Neural cell (in vitro differentiated cells): ENCODE results near the gene CD83. TPM values are rescaled to one million over a fixed set of nuclear protein-coding genes. Genes with fewer than 3 reads are reported as not detected.

Experiments
- H2AFZ ChIP-seq: fragments of 200-600, 300-800 bp; sonication (generic), shearing (Covaris generic); 2 replicates; pipeline ENCODE4 v1.6.0; 2014; ENCODE audit warnings: low read depth, mild to moderate bottlenecking, antibody characterized with exemption, low read length, moderate library complexity
- H3F3A ChIP-seq: fragments of 200-600 bp; shearing (Covaris generic); 2 replicates; pipeline ENCODE4 v1.6.1; 2016; ENCODE audit warnings: mild to moderate bottlenecking, moderate library complexity, mixed read lengths, antibody characterized with exemption, low read length; ENCODE audit not compliant: insufficient read depth, poor library complexity, severe bottlenecking
- H3K27ac ChIP-seq: fragments of 200-600, 300-800 bp; sonication (generic), shearing (Covaris generic); 2 replicates; pipeline ENCODE4 v1.5.1; 2014; ENCODE audit warnings: mild to moderate bottlenecking, low read length, moderate library complexity
- H3K27me3 ChIP-seq: fragments of 300-800, 200-600 bp; sonication (generic), shearing (Covaris generic); 2 replicates; pipeline ENCODE4 v1.6.0; 2014; ENCODE audit warnings: mild to moderate bottlenecking, low read depth, low read length, moderate library complexity; ENCODE audit not compliant: insufficient read depth
- H3K36me3 ChIP-seq: fragments of 300-800, 200-600 bp; sonication (generic), shearing (Covaris generic); 2 replicates; pipeline ENCODE4 v1.5.1; 2014; ENCODE audit warnings: mild to moderate bottlenecking, antibody characterized with exemption, low read length, moderate library complexity; ENCODE audit not compliant: insufficient read depth
- H3K4me2 ChIP-seq: fragments of 300-800, 200-600 bp; sonication (generic), shearing (Covaris generic); 2 replicates; pipeline ENCODE4 v1.6.0; 2014; ENCODE audit warnings: mild to moderate bottlenecking, low read length
- H3K4me3 ChIP-seq: fragments of 300-800, 200-600 bp; sonication (generic), shearing (Covaris generic); 2 replicates; pipeline ENCODE4 v1.5.1; 2014; ENCODE audit warnings: mild to moderate bottlenecking, low read length, moderate library complexity
- H3K79me2 ChIP-seq: fragments of 200-600 bp; shearing (Covaris generic); replicated peaks from 2 replicates; pipeline ENCODE4 v1.6.0; 2014; ENCODE audit warnings: mild to moderate bottlenecking, low read length, moderate library complexity; ENCODE audit not compliant: insufficient read depth
- H3K9ac ChIP-seq: fragments of 300-800, 200-600 bp; sonication (generic), shearing (Covaris generic); 2 replicates; pipeline ENCODE4 v1.6.1; 2016; ENCODE audit warnings: mild to moderate bottlenecking, low read length, mixed read lengths
- H3K9me2 ChIP-seq: fragments of 200-600 bp; shearing (Covaris generic); 2 replicates; pipeline ENCODE4 v1.6.1; 2016; ENCODE audit warnings: mild to moderate bottlenecking, low read length, mixed read lengths; ENCODE audit not compliant: insufficient read depth
- H3K9me3 ChIP-seq: fragments of 200-600, 300-800 bp; sonication (generic), shearing (Covaris generic); 2 replicates; pipeline ENCODE4 v1.6.1; 2016; ENCODE audit warnings: mild to moderate bottlenecking, mixed run types, low read length, moderate library complexity, mixed read lengths
- H4K20me1 ChIP-seq: fragments of 200-600 bp; shearing (Covaris generic); 2 replicates; pipeline ENCODE4 v1.6.1; 2016; ENCODE audit warnings: mild to moderate bottlenecking, mixed run types; ENCODE audit not compliant: insufficient read depth
- CTCF ChIP-seq: fragments of 450-650 bp; IDR thresholded peaks from 2 replicates; pipeline ENCODE4 v1.5.1; 2014; ENCODE audit warnings: antibody characterized with exemption, mild to moderate bottlenecking, moderate library complexity; ENCODE audit not compliant: poor library complexity, severe bottlenecking
- EP300 ChIP-seq: fragments of 450-650 bp; conservative IDR thresholded peaks from 2 replicates; pipeline ENCODE4 v1.6.1; 2014; ENCODE audit warnings: antibody characterized with exemption, mild to moderate bottlenecking, moderate library complexity; ENCODE audit not compliant: poor library complexity, severe bottlenecking
- EZH2 ChIP-seq: fragments of 200-600, 300-800 bp; shearing (Covaris generic), sonication (generic); IDR thresholded peaks from 2 replicates; pipeline ENCODE4 v1.6.1; 2014; ENCODE audit warnings: antibody characterized with exemption, low read length, borderline replicate concordance, mild to moderate bottlenecking; ENCODE audit not compliant: insufficient read depth, poor library complexity, severe bottlenecking
- MXI1 ChIP-seq: fragments of 450-650 bp; conservative IDR thresholded peaks from 2 replicates; pipeline ENCODE4 v1.6.1; 2014; ENCODE audit warnings: antibody characterized with exemption, mild to moderate bottlenecking; ENCODE audit not compliant: poor library complexity, severe bottlenecking
- POLR2AphosphoS5 ChIP-seq: IDR thresholded peaks from 2 replicates; pipeline ENCODE4 v1.6.1; 2012
- RAD21 ChIP-seq: fragments of 450-650 bp; conservative IDR thresholded peaks from 2 replicates; pipeline ENCODE4 v1.6.1; 2014; ENCODE audit warnings: antibody characterized with exemption, mild to moderate bottlenecking, moderate library complexity
- REST ChIP-seq: IDR thresholded peaks from 2 replicates; pipeline ENCODE4 v1.6.1; 2012; ENCODE audit warnings: borderline replicate concordance
- SMC3 ChIP-seq: fragments of 450-650 bp; conservative IDR thresholded peaks from 2 replicates; pipeline ENCODE4 v1.6.1; 2014; ENCODE audit warnings: antibody characterized with exemption, mild to moderate bottlenecking, moderate library complexity; ENCODE audit not compliant: poor library complexity
- TAF1 ChIP-seq: IDR thresholded peaks from 2 replicates; pipeline ENCODE4 v1.6.1; 2012; ENCODE audit warnings: low read depth
- polyA plus RNA-seq: library from polyadenylated mRNA; depleted of rRNA; stranded (reverse); fragments of >200 nt; gene quantifications from 2 replicates; pipeline ENCODE4 v1.2.3, GENCODE V29; 2014

Gene CD83
- polyA plus RNA-seq, 1 donor from 2014 or later: 17.0 TPM

- H3K4me2 ChIP-seq: no peak overlapping the region
- H3K9me3 ChIP-seq: no peaks in the 10 kb centered on the region
- H3K27ac ChIP-seq: no peak overlapping the region
- no peaks in the 10 kb centered on the region for H4K20me1 ChIP-seq
- no peak overlapping the region for H3K9ac ChIP-seq
- H3K79me2 ChIP-seq: no peaks in the 10 kb centered on the region
- no peaks in the 10 kb centered on the region for H3F3A ChIP-seq
- H3K36me3 ChIP-seq: no peaks in the 10 kb centered on the region
- TF ChIP-seq POLR2AphosphoS5: no peak
- no peak for TF ChIP-seq TAF1
- TF ChIP-seq RAD21: no peak
- no peak for TF ChIP-seq EZH2
- TF ChIP-seq REST: no peak
- TF ChIP-seq CTCF: no peak
- no peak for TF ChIP-seq MXI1
- TF ChIP-seq EP300: no peak
- TF ChIP-seq SMC3: no peak
- H3K9me2 ChIP-seq: no peaks in the 10 kb centered on the region
- H3K27me3 ChIP-seq: no peaks in the 10 kb centered on the region
- no peak overlapping the region for H2AFZ ChIP-seq
- H3K4me3 ChIP-seq: no peak overlapping the region
Observed at GRCh38 chr6:14132921-14133275, 15.3 kb downstream of the CD83 start.

GRCh38 chr6:14134211-14134910 lies 16.8 kb downstream of the CD83 start:
- H3K27ac ChIP-seq: no peak overlapping the region
- no peaks in the 10 kb centered on the region for H3K27me3 ChIP-seq
- H3K4me2 ChIP-seq: no peak overlapping the region
- no peak overlapping the region for H3K4me3 ChIP-seq
- no peaks in the 10 kb centered on the region for H3F3A ChIP-seq
- no peaks in the 10 kb centered on the region for H4K20me1 ChIP-seq
- TF ChIP-seq TAF1: no peak
- no peak for TF ChIP-seq RAD21
- H3K36me3 ChIP-seq: no peaks in the 10 kb centered on the region
- H2AFZ ChIP-seq: no peak overlapping the region
- H3K9me2 ChIP-seq: no peaks in the 10 kb centered on the region
- H3K79me2 ChIP-seq: no peaks in the 10 kb centered on the region
- H3K9me3 ChIP-seq: no peaks in the 10 kb centered on the region
- no peak overlapping the region for H3K9ac ChIP-seq
